Activated T-helper 17 cell treated with anti-CD3 and anti-CD28 coated beads, Interleukin-2, amount 50 U/mL, for 72 hours (primary cell): ENCODE results near the gene TBC1D5. TPM values are rescaled to one million over a fixed set of nuclear protein-coding genes. Genes with fewer than 3 reads are reported as not detected.
"Not testable (repeated sequence)": the region's sequence is repeated elsewhere in the genome, so short reads cannot be mapped to it uniquely, and the experiment has no call there.

Source experiments
- ATAC-seq: fragments of 150-1000 bp; cut with Tn5 transposase; replicated peaks from 2 replicates; pipeline ENCODE4 v1.10.0; 2021; ENCODE audit warnings: mild to moderate bottlenecking, moderate library complexity
- H3K27ac Mint-ChIP-seq: one replicate; pipeline ENCODE4 v1.8.0; 2022; ENCODE audit warnings: mixed read lengths
- H3K27me3 Mint-ChIP-seq: one replicate; pipeline ENCODE4 v1.8.0; 2022; ENCODE audit warnings: mixed read lengths
- H3K36me3 Mint-ChIP-seq: one replicate; pipeline ENCODE4 v1.8.0; 2022; ENCODE audit warnings: low read depth, mild to moderate bottlenecking, mixed read lengths
- H3K4me1 Mint-ChIP-seq: one replicate; pipeline ENCODE4 v1.8.0; 2022; ENCODE audit warnings: mixed read lengths
- H3K4me3 Mint-ChIP-seq: one replicate; pipeline ENCODE4 v1.8.0; 2022; ENCODE audit warnings: mild to moderate bottlenecking, mixed read lengths
- H3K9me3 Mint-ChIP-seq: one replicate; pipeline ENCODE4 v1.8.0; 2022; ENCODE audit warnings: mixed read lengths
- total RNA-seq, 2 donors: library from RNA; stranded (reverse); gene quantifications; one replicate each; pipeline ENCODE4 v1.2.3, GENCODE V29; 2022

TBC1D5 gene
- total RNA-seq, 2 donors from 2014 or later = 43.9 to 53.2 TPM

GRCh38 chr3:17394541-17395155 lies 347.8 kb downstream of the TBC1D5 start:
- Mint-ChIP-seq H3K9me3 (peaks cover 7% of the 10 kb centered on the region), H3K27ac (no peak overlapping the region), H3K27me3 (no peaks in the 10 kb centered on the region), H3K4me3 (no peak overlapping the region), H3K36me3 (peaks cover 56% of the 10 kb centered on the region), H3K4me1 (no peaks in the 10 kb centered on the region)
- ATAC-seq = no peak

GRCh38 chr3:17392516-17392915 lies 349.9 kb downstream of the TBC1D5 start:
- not testable (repeated sequence) for ATAC-seq, H3K27me3 Mint-ChIP-seq, H3K9me3 Mint-ChIP-seq, H3K4me1 Mint-ChIP-seq, H3K4me3 Mint-ChIP-seq, H3K27ac Mint-ChIP-seq
- H3K36me3 Mint-ChIP-seq = peaks cover 63% of the 10 kb centered on the region

- ATAC-seq = no peak
- H3K27me3 Mint-ChIP-seq = no peaks in the 10 kb centered on the region
- no peak overlapping the region for H3K4me3 Mint-ChIP-seq
- H3K9me3 Mint-ChIP-seq = peaks cover 7% of the 10 kb centered on the region
- no peak overlapping the region for H3K27ac Mint-ChIP-seq
- H3K36me3 Mint-ChIP-seq = peaks cover 62% of the 10 kb centered on the region
- no peaks in the 10 kb centered on the region for H3K4me1 Mint-ChIP-seq
These were observed 351.6 kb downstream of the TBC1D5 start for GRCh38 chr3:17390785-17391184.

GRCh38 chr3:17387108-17387507 lies 355.3 kb downstream of the TBC1D5 start:
- Mint-ChIP-seq H3K27ac (no peak overlapping the region), H3K4me1 (no peaks in the 10 kb centered on the region), H3K27me3 (no peaks in the 10 kb centered on the region), H3K36me3 (peaks cover 40% of the 10 kb centered on the region), H3K4me3 (no peak overlapping the region), H3K9me3 (no peaks in the 10 kb centered on the region)
- ATAC-seq = no peak

DNA sequence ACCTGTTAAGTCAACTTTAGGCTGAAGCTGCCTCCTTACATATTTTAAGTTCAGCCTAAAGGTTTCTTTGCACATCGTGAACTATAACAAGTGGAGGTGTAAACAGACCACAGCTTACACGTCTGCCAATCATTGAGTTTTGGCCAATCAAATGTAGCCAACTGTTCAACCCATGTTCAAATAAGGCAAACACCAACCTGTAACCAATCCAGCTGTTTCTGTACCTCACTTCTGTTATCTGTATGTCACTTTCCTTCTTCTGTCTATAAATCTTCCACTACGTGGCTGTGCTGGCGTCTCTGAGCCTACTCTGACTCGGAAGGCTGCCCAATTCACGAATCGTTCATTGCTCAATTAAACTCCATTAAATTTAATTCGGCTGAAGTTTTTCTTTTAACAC lies 356.0 kb downstream of the TBC1D5 start:
- Mint-ChIP-seq H3K27me3 (no peaks in the 10 kb centered on the region), H3K9me3 (no peaks in the 10 kb centered on the region), H3K4me3 (no peak overlapping the region), H3K36me3 (peaks cover 35% of the 10 kb centered on the region), H3K27ac (no peak overlapping the region), H3K4me1 (no peaks in the 10 kb centered on the region)
- no peak for ATAC-seq

GRCh38 chr3:17384567-17385296 lies 357.7 kb downstream of the TBC1D5 start:
- Mint-ChIP-seq H3K4me1 (no peaks in the 10 kb centered on the region), H3K36me3 (peaks cover 20% of the 10 kb centered on the region), H3K9me3 (no peaks in the 10 kb centered on the region), H3K27ac (no peak overlapping the region), H3K27me3 (no peaks in the 10 kb centered on the region), H3K4me3 (no peak overlapping the region)
- ATAC-seq = no peak

- no peak overlapping the region for H3K4me3 Mint-ChIP-seq
- no peaks in the 10 kb centered on the region for H3K4me1 Mint-ChIP-seq
- peaks cover 26% of the 10 kb centered on the region for H3K36me3 Mint-ChIP-seq
- H3K27me3 Mint-ChIP-seq = no peaks in the 10 kb centered on the region
- ATAC-seq = no peak
- H3K9me3 Mint-ChIP-seq = no peaks in the 10 kb centered on the region
- H3K27ac Mint-ChIP-seq = no peak overlapping the region
These were observed 369.1 kb downstream of the TBC1D5 start for GRCh38 chr3:17373304-17373703.

DNA sequence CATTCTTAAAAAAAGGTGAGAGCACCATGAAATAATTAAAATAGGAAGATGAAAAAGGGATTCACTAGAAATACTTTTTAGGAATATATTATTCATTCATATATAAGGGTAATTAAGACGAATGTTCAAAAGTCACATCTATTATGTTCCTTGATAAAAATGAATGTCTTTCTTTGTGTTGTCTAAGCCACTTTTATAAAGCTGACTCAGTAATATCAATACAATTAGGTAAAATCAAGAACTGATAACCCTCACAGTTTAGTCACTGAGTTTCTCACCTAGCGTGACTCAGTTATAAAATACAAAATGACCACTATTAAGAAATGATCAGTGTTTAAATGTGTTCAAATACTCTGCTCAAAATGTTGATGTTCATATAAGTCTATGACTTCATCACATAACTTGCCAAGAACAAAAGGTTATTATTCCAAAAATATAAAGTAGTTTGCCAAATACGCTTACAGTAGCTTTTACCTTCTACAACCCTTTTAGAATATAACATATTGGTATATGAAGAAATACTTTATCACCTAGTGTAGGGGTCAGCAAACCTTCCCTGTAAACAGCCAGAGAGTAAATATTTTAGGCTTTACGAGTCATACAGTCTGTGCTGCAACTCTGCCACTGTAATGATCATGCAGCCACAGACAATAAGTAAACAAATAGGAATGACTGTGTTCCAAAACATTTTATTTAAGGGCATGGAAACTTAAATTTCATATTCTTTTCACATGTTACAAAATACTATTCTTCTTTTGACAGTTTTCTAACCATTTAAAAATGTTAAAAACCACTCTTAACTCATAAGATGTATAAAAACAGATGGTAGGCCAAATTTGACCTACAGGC lies 369.8 kb downstream of the TBC1D5 start:
- Mint-ChIP-seq H3K27ac (no peak overlapping the region), H3K9me3 (no peaks in the 10 kb centered on the region), H3K4me3 (no peak overlapping the region), H3K4me1 (no peaks in the 10 kb centered on the region), H3K27me3 (no peaks in the 10 kb centered on the region), H3K36me3 (peaks cover 26% of the 10 kb centered on the region)
- no peak for ATAC-seq

DNA sequence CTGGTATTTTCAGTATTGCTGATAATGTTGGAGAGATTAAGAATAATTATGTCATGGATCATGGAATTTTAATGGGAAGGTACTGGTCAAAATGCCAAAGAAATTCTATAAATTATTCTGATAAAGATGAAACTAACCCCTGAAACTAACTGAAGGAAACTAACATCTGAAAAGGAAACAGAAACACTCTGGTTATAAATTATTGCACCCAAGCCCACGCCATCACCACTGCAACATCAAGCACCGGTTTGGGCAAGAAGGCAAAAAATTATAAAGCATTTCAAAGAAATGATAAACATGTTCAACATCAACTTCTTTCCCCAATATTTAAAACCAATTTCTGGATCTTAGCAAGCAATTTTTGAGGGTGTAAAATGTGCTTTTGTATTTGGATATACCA lies 372.5 kb downstream of the TBC1D5 start:
- Mint-ChIP-seq H3K27ac (no peak overlapping the region), H3K36me3 (peaks cover 15% of the 10 kb centered on the region), H3K4me1 (no peaks in the 10 kb centered on the region), H3K27me3 (no peaks in the 10 kb centered on the region), H3K9me3 (no peaks in the 10 kb centered on the region), H3K4me3 (no peak overlapping the region)
- ATAC-seq = no peak

DNA sequence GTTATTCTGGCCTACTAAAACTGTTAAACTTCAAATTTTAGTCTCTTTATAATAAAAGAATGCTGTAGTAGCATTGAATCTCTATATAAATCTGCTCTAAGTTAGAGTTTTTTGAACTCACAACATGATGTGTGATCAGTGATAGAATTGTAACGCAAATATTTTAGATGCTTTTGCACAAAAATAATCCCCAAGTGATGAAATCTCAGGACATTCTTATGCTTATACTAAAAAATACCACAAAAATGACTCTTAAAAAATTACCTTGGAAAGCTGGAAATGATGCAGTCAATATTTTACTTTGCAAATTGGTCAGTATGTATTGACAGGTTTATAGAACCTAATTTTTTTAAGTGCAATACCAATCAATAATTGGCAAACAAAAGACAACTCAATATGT lies 375.3 kb downstream of the TBC1D5 start:
- Mint-ChIP-seq H3K27ac (no peak overlapping the region), H3K27me3 (no peaks in the 10 kb centered on the region), H3K9me3 (no peaks in the 10 kb centered on the region), H3K4me1 (no peaks in the 10 kb centered on the region), H3K4me3 (no peak overlapping the region), H3K36me3 (peaks cover 15% of the 10 kb centered on the region)
- ATAC-seq = no peak

DNA sequence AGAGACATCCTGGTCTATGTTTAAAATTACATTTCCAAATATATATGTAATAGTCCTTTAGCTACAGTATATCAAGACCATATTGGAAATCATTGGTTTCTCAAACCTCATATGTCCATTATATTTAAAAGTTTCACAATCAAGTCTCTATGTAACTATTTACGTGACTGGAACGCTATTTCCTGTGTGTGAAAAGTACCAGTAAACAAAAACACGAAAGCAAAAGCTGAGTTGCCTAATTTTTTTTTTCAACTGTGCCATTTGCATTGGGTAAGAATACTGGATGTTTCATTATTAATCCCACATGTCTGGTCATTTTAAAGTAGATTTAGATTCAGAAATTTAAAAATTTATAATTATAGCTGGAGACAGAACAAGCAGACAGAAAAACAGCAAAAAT lies 381.4 kb downstream of the TBC1D5 start:
- Mint-ChIP-seq H3K9me3 (no peaks in the 10 kb centered on the region), H3K27me3 (no peaks in the 10 kb centered on the region), H3K4me3 (no peak overlapping the region), H3K36me3 (no peaks in the 10 kb centered on the region), H3K27ac (no peak overlapping the region), H3K4me1 (no peaks in the 10 kb centered on the region)
- no peak for ATAC-seq

GRCh38 chr3:17359911-17360310 lies 382.5 kb downstream of the TBC1D5 start:
- Mint-ChIP-seq H3K9me3 (no peaks in the 10 kb centered on the region), H3K4me1 (no peaks in the 10 kb centered on the region), H3K27ac (no peak overlapping the region), H3K27me3 (no peaks in the 10 kb centered on the region), H3K36me3 (no peaks in the 10 kb centered on the region), H3K4me3 (no peak overlapping the region)
- no peak for ATAC-seq

GRCh38 chr3:17357035-17357710 lies 385.3 kb downstream of the TBC1D5 start:
- Mint-ChIP-seq H3K4me1 (no peaks in the 10 kb centered on the region), H3K9me3 (no peaks in the 10 kb centered on the region), H3K36me3 (no peaks in the 10 kb centered on the region), H3K4me3 (no peak overlapping the region), H3K27ac (no peak overlapping the region), H3K27me3 (no peaks in the 10 kb centered on the region)
- no peak for ATAC-seq

- no peak overlapping the region for H3K4me3 Mint-ChIP-seq
- peaks cover 5% of the 10 kb centered on the region for H3K36me3 Mint-ChIP-seq
- no peaks in the 10 kb centered on the region for H3K27me3 Mint-ChIP-seq
- no peaks in the 10 kb centered on the region for H3K4me1 Mint-ChIP-seq
- no peak overlapping the region for H3K27ac Mint-ChIP-seq
- no peaks in the 10 kb centered on the region for H3K9me3 Mint-ChIP-seq
- no peak for ATAC-seq
These were observed 385.8 kb downstream of the TBC1D5 start for GRCh38 chr3:17356585-17356984.
